ENCODE data around the gene INO80D. TPM values are rescaled to one million over a fixed set of nuclear protein-coding genes. Genes with fewer than 3 reads are reported as not detected.

INO80D gene
- total RNA-seq, 1 experiment from 2014 or later = 46.0 TPM

DNA sequence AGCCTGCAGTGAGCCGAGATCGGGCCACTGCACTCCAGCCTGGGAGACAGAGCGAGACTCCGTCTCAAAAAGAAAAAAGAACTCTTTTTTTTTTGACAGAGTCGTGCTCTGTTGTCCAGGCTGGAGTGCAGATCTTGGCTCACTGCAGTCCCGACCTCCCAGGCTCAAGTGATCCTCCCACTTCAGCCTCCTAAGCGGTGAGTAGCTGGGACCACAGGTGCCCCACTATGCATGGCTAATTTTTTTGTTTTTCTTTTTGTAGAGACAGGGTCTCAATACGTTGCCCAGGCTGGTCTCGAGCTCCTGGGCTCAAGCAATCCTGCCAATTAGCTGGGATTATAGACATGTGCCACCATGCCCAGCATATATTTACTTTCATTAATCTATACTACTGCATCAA, 12.5 kb upstream of the INO80D start:
- Histone ChIP-seq H2AFZ (ENCODE audit: low read length) (no peak overlapping the region), H2BK15ac (ENCODE audit: low read depth, low read length) (no peak overlapping the region), H3K23ac (ENCODE audit: insufficient read length, low read depth, low read length) (no peak overlapping the region), H3K14ac (ENCODE audit: insufficient read depth, low read length) (no peak overlapping the region), H3K27me3 (ENCODE audit: insufficient read depth, low read length) (no peaks in the 10 kb centered on the region), H3K9ac (ENCODE audit: extremely low read depth, insufficient read length, low read length) (no peak overlapping the region), H4K91ac (ENCODE audit: insufficient read length, low read depth, low read length) (no peak overlapping the region), H3K79me2 (ENCODE audit: insufficient read depth, low read length) (no peaks in the 10 kb centered on the region), H4K8ac (replicated peaks; ENCODE audit: insufficient read length, low read depth, low read length) (no peak overlapping the region), H2BK120ac (ENCODE audit: low read depth, low read length, poor library complexity, severe bottlenecking) (no peak overlapping the region), H3K9me3 (ENCODE audit: control insufficient read depth, low read depth, low read length) (no peaks in the 10 kb centered on the region), H3T11ph (ENCODE audit: low read length) (no peak overlapping the region), H3K4me1 (ENCODE audit: insufficient read depth, low read length) (peaks cover 2% of the 10 kb centered on the region; the same call in 1 of the 2 replicates), H3K4ac (ENCODE audit: low read depth, low read length) (no peak overlapping the region), H3K18ac (ENCODE audit: insufficient read length, low read depth, low read length) (no peak overlapping the region), H4K20me1 (ENCODE audit: control insufficient read depth, insufficient read depth, insufficient read length) (no peaks in the 10 kb centered on the region), H2BK20ac (ENCODE audit: low read depth, low read length, poor library complexity, severe bottlenecking) (no peak overlapping the region), H3K79me1 (ENCODE audit: insufficient read depth, low read depth, low read length, poor library complexity, severe bottlenecking) (no peaks in the 10 kb centered on the region), H3K4me2 (ENCODE audit: insufficient read depth, insufficient read length, low read length) (no peak overlapping the region), H2BK12ac (ENCODE audit: insufficient read length, low read depth, low read length) (no peak overlapping the region), H4K5ac (ENCODE audit: insufficient read length, low read depth, low read length) (no peak overlapping the region), H2BK5ac (ENCODE audit: insufficient read length, low read length) (no peak overlapping the region), H3K23me2 (ENCODE audit: insufficient read length, low read depth, low read length, poor library complexity, severe bottlenecking) (no peaks in the 10 kb centered on the region), H2AK5ac (ENCODE audit: insufficient read length, low read length) (no peak overlapping the region), H3K56ac (ENCODE audit: insufficient read length, low read depth, low read length) (no peak overlapping the region), H3K27ac (ENCODE audit: insufficient read length, low read depth, low read length) (no peak overlapping the region)
- H3K36me3 Mint-ChIP-seq (ENCODE audit: insufficient read depth in 1 of 3, low read depth in 3 of 3) = no peaks in the 10 kb centered on the region
- no peak for DNase-seq
- H3K27ac Mint-ChIP-seq = no peak overlapping the region
- H3K4me1 Mint-ChIP-seq = peaks cover 3 to 10% of the 10 kb centered on the region in 2 experiments; a peak in 2 of 4 replicates
- TF ChIP-seq, protein P1, sequence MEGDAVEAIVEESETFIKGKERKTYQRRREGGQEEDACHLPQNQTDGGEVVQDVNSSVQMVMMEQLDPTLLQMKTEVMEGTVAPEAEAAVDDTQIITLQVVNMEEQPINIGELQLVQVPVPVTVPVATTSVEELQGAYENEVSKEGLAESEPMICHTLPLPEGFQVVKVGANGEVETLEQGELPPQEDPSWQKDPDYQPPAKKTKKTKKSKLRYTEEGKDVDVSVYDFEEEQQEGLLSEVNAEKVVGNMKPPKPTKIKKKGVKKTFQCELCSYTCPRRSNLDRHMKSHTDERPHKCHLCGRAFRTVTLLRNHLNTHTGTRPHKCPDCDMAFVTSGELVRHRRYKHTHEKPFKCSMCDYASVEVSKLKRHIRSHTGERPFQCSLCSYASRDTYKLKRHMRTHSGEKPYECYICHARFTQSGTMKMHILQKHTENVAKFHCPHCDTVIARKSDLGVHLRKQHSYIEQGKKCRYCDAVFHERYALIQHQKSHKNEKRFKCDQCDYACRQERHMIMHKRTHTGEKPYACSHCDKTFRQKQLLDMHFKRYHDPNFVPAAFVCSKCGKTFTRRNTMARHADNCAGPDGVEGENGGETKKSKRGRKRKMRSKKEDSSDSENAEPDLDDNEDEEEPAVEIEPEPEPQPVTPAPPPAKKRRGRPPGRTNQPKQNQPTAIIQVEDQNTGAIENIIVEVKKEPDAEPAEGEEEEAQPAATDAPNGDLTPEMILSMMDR (conservative IDR thresholded peaks at IDR 0.05) = no peak
- no peaks in the 10 kb centered on the region for H3K9me3 Mint-ChIP-seq
- no peak overlapping the region for H3K4me3 Mint-ChIP-seq
- H3K27me3 Mint-ChIP-seq (ENCODE audit: low read depth) = no peaks in the 10 kb centered on the region
- WGBS (ENCODE audit: extremely low coverage, insufficient read length, low lambda C conversion rate) = no CpG with 5 or more reads among the region's 9 CpGs

All from H9 (cell line).